OCI-LY1 (cell line): ENCODE data around the gene PGA5.

ENCODE experiments used
- EZH2 ChIP-seq: fragments of 200-600 bp; sonication (generic), shearing (Covaris generic); IDR thresholded peaks from 2 replicates; pipeline ENCODE4 v1.8.0; 2017; ENCODE audit warnings: borderline replicate concordance, mixed run types, mild to moderate bottlenecking, antibody characterized with exemption, low read length, moderate library complexity, mixed read lengths
- TF ChIP-seq, protein P1 (sequence below): fragments of 200-600 bp; sonication (generic), shearing (Covaris generic); IDR thresholded peaks from 2 replicates; pipeline ENCODE4 v1.5.1; 2017; ENCODE audit warnings: mild to moderate bottlenecking, antibody characterized with exemption, low read length, moderate library complexity, mixed read lengths

DNA sequence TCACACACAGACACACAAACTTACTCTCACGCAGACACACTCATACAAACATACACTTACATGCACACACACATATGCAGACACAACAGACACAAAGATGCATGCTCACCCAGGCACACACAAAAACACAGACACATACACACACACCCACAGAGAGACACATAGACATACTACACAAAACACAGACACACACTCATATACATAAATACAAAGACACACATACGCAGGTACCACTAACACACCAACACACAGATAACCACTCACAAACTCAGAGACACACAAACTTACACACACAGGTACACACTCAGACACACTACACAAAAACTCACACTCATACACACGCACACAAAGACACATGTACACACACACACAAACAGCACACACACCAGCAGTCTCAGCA lies 31.8 kb downstream of the PGA5 start:
- TF ChIP-seq, protein P1, sequence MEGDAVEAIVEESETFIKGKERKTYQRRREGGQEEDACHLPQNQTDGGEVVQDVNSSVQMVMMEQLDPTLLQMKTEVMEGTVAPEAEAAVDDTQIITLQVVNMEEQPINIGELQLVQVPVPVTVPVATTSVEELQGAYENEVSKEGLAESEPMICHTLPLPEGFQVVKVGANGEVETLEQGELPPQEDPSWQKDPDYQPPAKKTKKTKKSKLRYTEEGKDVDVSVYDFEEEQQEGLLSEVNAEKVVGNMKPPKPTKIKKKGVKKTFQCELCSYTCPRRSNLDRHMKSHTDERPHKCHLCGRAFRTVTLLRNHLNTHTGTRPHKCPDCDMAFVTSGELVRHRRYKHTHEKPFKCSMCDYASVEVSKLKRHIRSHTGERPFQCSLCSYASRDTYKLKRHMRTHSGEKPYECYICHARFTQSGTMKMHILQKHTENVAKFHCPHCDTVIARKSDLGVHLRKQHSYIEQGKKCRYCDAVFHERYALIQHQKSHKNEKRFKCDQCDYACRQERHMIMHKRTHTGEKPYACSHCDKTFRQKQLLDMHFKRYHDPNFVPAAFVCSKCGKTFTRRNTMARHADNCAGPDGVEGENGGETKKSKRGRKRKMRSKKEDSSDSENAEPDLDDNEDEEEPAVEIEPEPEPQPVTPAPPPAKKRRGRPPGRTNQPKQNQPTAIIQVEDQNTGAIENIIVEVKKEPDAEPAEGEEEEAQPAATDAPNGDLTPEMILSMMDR: no peak
- TF ChIP-seq EZH2: no peak
